HCT116 (cell line): Measurements from ENCODE around the gene CFAP74. TPM values are rescaled to one million over a fixed set of nuclear protein-coding genes. Genes with fewer than 3 reads are reported as not detected.

ENCODE experiments used
- ATAC-seq: fragments of 200-7000 bp; cut with Tn5 transposase; 2 replicates; pipeline ENCODE4 v1.9.1; 2020; ENCODE audit warnings: mild to moderate bottlenecking, moderate library complexity
- BruUV-seq: library from RNA; stranded (reverse); fragments of 400-500 nt; replicated peaks from 2 replicates; lab custom pipeline; 2021; lab: Mats Ljungman, UMichigan
- CTCF ChIA-PET: fragments of 300-600 bp; sonication (Branson Sonifier 250); formaldehyde crosslinking; loops from one replicate; lab custom pipeline; 2021; ENCODE audit warnings: antibody characterized with exemption; lab: Charles Lee
- POLR2A ChIA-PET: fragments of 300-600, 350-600 bp; sonication (Branson Sonifier 250); formaldehyde crosslinking; loops from one replicate; lab custom pipeline; 2021; ENCODE audit warnings: antibody characterized with exemption; lab: Charles Lee
- RAD21 ChIA-PET, 2 experiments: fragments of 300-600 bp; sonication (Branson Sonifier 250); formaldehyde crosslinking; loops; one replicate each; lab custom pipeline; 2023; ENCODE audit warnings: low total read pairs in 2 of 2; ENCODE audit not compliant: uncharacterized antibody in 2 of 2, unreplicated experiment in 2 of 2, low non-redundant PET in 1 of 2; lab: Charles Lee
- DNase-seq: peaks from one replicate; pipeline ENCODE4 v3.0.0-alpha.2; 2010; ENCODE audit warnings: low read depth, low spot score
- H2AFZ ChIP-seq: fragments of 200-600 bp; shearing (Covaris generic), sonication (generic); 2 replicates; pipeline ENCODE4 v1.6.1; 2017; ENCODE audit warnings: low read depth, mixed run types, mixed read lengths, antibody characterized with exemption, low read length; ENCODE audit not compliant: poor library complexity, severe bottlenecking
- H3K27ac ChIP-seq: 2 replicates; pipeline ENCODE4 v1.5.1; 2012; ENCODE audit warnings: low read depth, low read length
- H3K27me3 ChIP-seq: fragments of 200-600 bp; sonication (generic); 2 replicates; pipeline ENCODE4 v1.6.1; 2016; ENCODE audit warnings: mixed run types, low read length, mixed read lengths; ENCODE audit not compliant: insufficient read depth
- H3K36me3 ChIP-seq, 2 experiments: fragments of 200-500 bp in 1 of 2; fragments of 200-600 bp in 1 of 2; sonication (Bioruptor generic) in 1 of 2; sonication (generic) in 1 of 2; 2 replicates each; pipeline versions ENCODE4 v1.5.1 to v1.6.1; 2014 to 2016; ENCODE audit warnings: low read length in 2 of 2, inconsistent platforms in 1 of 2, mixed read lengths in 1 of 2, mixed run types in 1 of 2; ENCODE audit not compliant: insufficient read depth in 2 of 2, control insufficient read depth in 1 of 2
- H3K4me1 ChIP-seq, 2 experiments: fragments of 200-600 bp in 1 of 2; sonication (generic) in 1 of 2; 2 replicates each; pipeline versions ENCODE4 v1.5.1 to v1.6.1; 2012 to 2017; ENCODE audit warnings: low read length in 2 of 2, inconsistent platforms in 1 of 2, mild to moderate bottlenecking in 1 of 2, mixed read lengths in 1 of 2, mixed run types in 1 of 2, moderate library complexity in 1 of 2; ENCODE audit not compliant: insufficient read depth in 2 of 2, control insufficient read depth in 1 of 2
- H3K4me2 ChIP-seq: fragments of 200-600 bp; sonication (generic); 2 replicates; pipeline ENCODE4 v1.6.1; 2017; ENCODE audit warnings: mixed run types, low read length, mixed read lengths
- H3K4me3 ChIP-seq, 2 experiments: fragments of 200-600 bp in 1 of 2; sonication (generic) in 1 of 2; replicated peaks in 1 of 2; 2 replicates each; pipeline ENCODE4 v1.5.1; 2011 to 2016; ENCODE audit warnings: low read length in 2 of 2, control low read depth in 1 of 2, low read depth in 1 of 2, mild to moderate bottlenecking in 1 of 2, mixed read lengths in 1 of 2, mixed run types in 1 of 2
- H3K79me2 ChIP-seq: fragments of 200-600 bp; sonication (generic); 2 replicates; pipeline ENCODE4 v1.6.1; 2017; ENCODE audit warnings: mild to moderate bottlenecking, mixed run types, low read length, moderate library complexity, mixed read lengths; ENCODE audit not compliant: insufficient read depth
- H3K9ac ChIP-seq: fragments of 200-600 bp; sonication (generic); 2 replicates; pipeline ENCODE4 v1.6.1; 2016; ENCODE audit warnings: low read length, mixed read lengths
- H3K9me2 ChIP-seq: fragments of 200-600 bp; sonication (generic), shearing (Covaris generic); 2 replicates; pipeline ENCODE4 v1.6.1; 2017; ENCODE audit warnings: mixed run types, mild to moderate bottlenecking, moderate library complexity; ENCODE audit not compliant: insufficient read depth
- H3K9me3 ChIP-seq, 2 experiments: fragments of 200-500 bp in 1 of 2; fragments of 200-600 bp in 1 of 2; sonication (Bioruptor generic) in 1 of 2; sonication (generic) in 1 of 2; 2 replicates each; pipeline ENCODE4 v1.6.1; 2014 to 2017; ENCODE audit warnings: low read length in 2 of 2, mixed read lengths in 2 of 2, inconsistent platforms in 1 of 2, low read depth in 1 of 2, mild to moderate bottlenecking in 1 of 2, mixed run types in 1 of 2, moderate library complexity in 1 of 2; ENCODE audit not compliant: control insufficient read depth in 1 of 2, insufficient read depth in 1 of 2
- H4K20me1 ChIP-seq: fragments of 200-600 bp; sonication (generic), shearing (Covaris generic); 2 replicates; pipeline ENCODE4 v1.6.1; 2017; ENCODE audit warnings: mixed run types, mild to moderate bottlenecking, moderate library complexity; ENCODE audit not compliant: insufficient read depth
- ATF3 ChIP-seq: IDR thresholded peaks from 2 replicates; pipeline ENCODE4 v1.6.1; 2012
- CBX3 ChIP-seq: IDR thresholded peaks from 2 replicates; pipeline ENCODE4 v1.6.1; 2012; ENCODE audit warnings: low read depth
- CTCF ChIP-seq, 3 experiments: fragments of 200-600 bp in 1 of 3; sonication (generic) in 1 of 3; IDR thresholded peaks in 2 of 3; conservative IDR thresholded peaks in 1 of 3; 2 replicates each; pipeline ENCODE4 v1.5.1; 2012 to 2017; ENCODE audit warnings: low read depth in 2 of 3, low read length in 2 of 3, antibody characterized with exemption in 1 of 3, borderline replicate concordance in 1 of 3, control low read depth in 1 of 3, mild to moderate bottlenecking in 1 of 3, mixed read lengths in 1 of 3, mixed run types in 1 of 3, moderate library complexity in 1 of 3; ENCODE audit not compliant: insufficient read depth in 1 of 3
- EGR1 ChIP-seq: IDR thresholded peaks from 2 replicates; pipeline ENCODE4 v1.6.1; 2012; ENCODE audit warnings: low read depth
- EZH2 ChIP-seq: fragments of 200-600 bp; sonication (generic); IDR thresholded peaks from 2 replicates; pipeline ENCODE4 v1.6.1; 2017; ENCODE audit warnings: antibody characterized with exemption, mixed run types
- EZH2phosphoT487 ChIP-seq: fragments of 200-600 bp; IDR thresholded peaks from 2 replicates; pipeline ENCODE4 v1.6.1; 2018; ENCODE audit warnings: antibody characterized with exemption, borderline replicate concordance
- MAX ChIP-seq: IDR thresholded peaks from 2 replicates; pipeline ENCODE4 v1.6.1; 2012
- POLR2A ChIP-seq: IDR thresholded peaks from 2 replicates; pipeline ENCODE4 v1.7.0; 2011; ENCODE audit warnings: borderline replicate concordance; ENCODE audit not compliant: insufficient read depth, insufficient read length; ENCODE audit errors: extremely low read depth
- POLR2AphosphoS5 ChIP-seq: IDR thresholded peaks from 2 replicates; pipeline ENCODE4 v1.6.1; 2011; ENCODE audit warnings: mild to moderate bottlenecking, low read depth, low read length, moderate library complexity
- RAD21 ChIP-seq: IDR thresholded peaks from 2 replicates; pipeline ENCODE4 v1.6.1; 2012; ENCODE audit warnings: low read depth, mild to moderate bottlenecking
- SIN3A ChIP-seq: IDR thresholded peaks from 2 replicates; pipeline ENCODE4 v1.6.1; 2012; ENCODE audit warnings: low read depth
- SP1 ChIP-seq: IDR thresholded peaks from 2 replicates; pipeline ENCODE4 v1.6.1; 2012; ENCODE audit warnings: low read depth
- TCF7L2 ChIP-seq: IDR thresholded peaks from 2 replicates; pipeline ENCODE4 v1.7.0; 2011; ENCODE audit warnings: borderline replicate concordance, inconsistent platforms; ENCODE audit not compliant: insufficient read depth, insufficient read length; ENCODE audit errors: extremely low read depth
- YY1 ChIP-seq: IDR thresholded peaks from 2 replicates; pipeline ENCODE4 v1.6.1; 2011; ENCODE audit warnings: low read length, low read depth, moderate library complexity, mild to moderate bottlenecking; ENCODE audit not compliant: insufficient replicate concordance; ENCODE audit errors: extremely low read depth
- ZBTB33 ChIP-seq: IDR thresholded peaks from 2 replicates; pipeline ENCODE4 v1.6.1; 2011; ENCODE audit warnings: mild to moderate bottlenecking, low read length, moderate library complexity; ENCODE audit not compliant: insufficient replicate concordance; ENCODE audit errors: extremely low read depth
- ZFX ChIP-seq: fragments of 450-650 bp; IDR thresholded peaks from 2 replicates; pipeline ENCODE4 v1.6.1; 2017
- ZNF274 ChIP-seq: fragments of 200-500 bp; sonication (Bioruptor generic); IDR thresholded peaks from 2 replicates; pipeline ENCODE4 v1.6.1; 2014; ENCODE audit warnings: mild to moderate bottlenecking, low read depth, low read length, inconsistent platforms
- intact Hi-C: fragments of 100-400 bp; cut with micrococcal nuclease; formaldehyde crosslinking; loops from 2 replicates; pipeline ENCODE4 v1.10.0; 2022
- total RNA-seq: library from RNA; stranded (reverse); gene quantifications from one replicate; pipeline ENCODE4 v1.2.1, GENCODE V29; 2021; ENCODE audit not compliant: unreplicated experiment

Gene CFAP74
- total RNA-seq, 1 experiment from 2014 or later = 4.9 TPM

GRCh38 chr1:1976031-1976430 is 27.6 kb downstream of the CFAP74 start:
- H3K9ac ChIP-seq = no peak overlapping the region
- H3K9me3 ChIP-seq = no peaks in the 10 kb centered on the region; a peak in 1 of 4 replicates
- no TSS peak for BruUV-seq
- H3K27me3 ChIP-seq = no peaks in the 10 kb centered on the region
- intact Hi-C loops = no loop called here
- H3K4me3 ChIP-seq = no peak overlapping the region
- ChIA-PET POLR2A (no interaction called here), CTCF (interaction anchor here (1.2 kb wide), 1 partner anchor 69 kb away, joined by 3 read pairs; no protein-coding TSS in a partner anchor), RAD21 (no interaction called here)
- ATAC-seq (no peak), DNase-seq (no peak)
- no peak overlapping the region for H2AFZ ChIP-seq
- no peaks in the 10 kb centered on the region for H3K79me2 ChIP-seq
- H3K27ac ChIP-seq = no peak overlapping the region
- H3K9me2 ChIP-seq = no peaks in the 10 kb centered on the region
- peaks cover 4 to 31% of the 10 kb centered on the region in 2 experiments; a peak in 3 of 4 replicates for H3K4me1 ChIP-seq
- TF ChIP-seq ZFX (no peak), SIN3A (no peak), ATF3 (no peak), EZH2phosphoT487 (no peak), CTCF (IDR thresholded peaks at IDR 0.05 in 2 of 3, conservative IDR thresholded peaks at IDR 0.05 in 1 of 3; ENCODE audit: borderline replicate concordance in 1 of 3, insufficient read depth in 1 of 3, low read depth in 2 of 3, low read length in 2 of 3) (no peak), EGR1 (no peak), EZH2 (no peak), ZNF274 (no peak), RAD21 (no peak), ZBTB33 (no peak), YY1 (no peak), POLR2AphosphoS5 (no peak), TCF7L2 (no peak), SP1 (no peak), CBX3 (no peak), POLR2A (no peak), MAX (no peak)
- 0 out of 2 replicates have a peak overlapping the region, but pooled peaks have one; percentile 55 for H3K4me2 ChIP-seq
- H4K20me1 ChIP-seq = no peaks in the 10 kb centered on the region
- no peaks in the 10 kb centered on the region for H3K36me3 ChIP-seq
